HepG2 (cell line): ENCODE data around the gene AKAP1. TPM values are rescaled to one million over a fixed set of nuclear protein-coding genes. Genes with fewer than 3 reads are reported as not detected.

ENCODE experiments used
- CREB1 ChIP-seq, 2 experiments: fragments of 450-650 bp in 1 of 2; IDR thresholded peaks; 2 replicates each; pipeline ENCODE4 v1.6.1; 2016 to 2017; ENCODE audit warnings: control low read depth in 1 of 2, mild to moderate bottlenecking in 1 of 2, missing compliant biosample characterization in 1 of 2, missing genetic modification characterization in 1 of 2
- GLMP ChIP-seq: sonication (generic); formaldehyde crosslinking; IDR thresholded peaks from 2 replicates; pipeline ENCODE4 v1.9.0; 2021; ENCODE audit warnings: missing genetic modification reagents, mild to moderate bottlenecking, borderline replicate concordance
- MNT ChIP-seq: fragments of 450-650 bp; IDR thresholded peaks from 2 replicates; pipeline ENCODE4 v1.6.1; 2016
- NFKB2 ChIP-seq: sonication (generic); formaldehyde crosslinking; IDR thresholded peaks from 2 replicates; pipeline ENCODE4 v1.4.0; 2020; ENCODE audit warnings: missing genetic modification reagents, borderline replicate concordance
- PRPF4 ChIP-seq: fragments of 200-400 bp; formaldehyde crosslinking; IDR thresholded peaks from 2 replicates; pipeline ENCODE4 v1.6.1; 2016; ENCODE audit warnings: low read length, low read depth; ENCODE audit not compliant: poor library complexity, severe bottlenecking
- RBAK ChIP-seq: sonication (generic); formaldehyde crosslinking; IDR thresholded peaks from 2 replicates; pipeline ENCODE4 v1.5.1; 2020; ENCODE audit warnings: mild to moderate bottlenecking, missing genetic modification reagents
- THAP9 ChIP-seq: sonication (generic); formaldehyde crosslinking; IDR thresholded peaks from 2 replicates; pipeline ENCODE4; 2020; ENCODE audit warnings: missing genetic modification reagents, mild to moderate bottlenecking, borderline replicate concordance
- ZBTB14 ChIP-seq: sonication (generic); formaldehyde crosslinking; IDR thresholded peaks from 2 replicates; pipeline ENCODE4 v1.4.0; 2020; ENCODE audit warnings: missing genetic modification reagents
- ZBTB4 ChIP-seq: sonication (generic); formaldehyde crosslinking; IDR thresholded peaks from 2 replicates; pipeline ENCODE4 v1.4.0; 2020; ENCODE audit warnings: missing genetic modification reagents, mild to moderate bottlenecking, borderline replicate concordance
- ZFYVE20 ChIP-seq: sonication (generic); formaldehyde crosslinking; IDR thresholded peaks from 2 replicates; pipeline ENCODE4 v1.8.0; 2023; ENCODE audit warnings: low read depth, mild to moderate bottlenecking, moderate library complexity, missing genetic modification reagents, borderline replicate concordance
- ZIK1 ChIP-seq: sonication (generic); formaldehyde crosslinking; IDR thresholded peaks from 2 replicates; pipeline ENCODE4 v1.5.0; 2020; ENCODE audit warnings: mild to moderate bottlenecking, low read depth, missing genetic modification reagents, borderline replicate concordance
- ZMYM4 ChIP-seq: sonication (generic); formaldehyde crosslinking; IDR thresholded peaks from 2 replicates; pipeline ENCODE4 v1.8.1; 2023; ENCODE audit warnings: mild to moderate bottlenecking, missing genetic modification reagents
- ZNF556 ChIP-seq: sonication (generic); formaldehyde crosslinking; IDR thresholded peaks from 2 replicates; pipeline ENCODE4 v1.4.0; 2020; ENCODE audit warnings: mild to moderate bottlenecking, missing genetic modification reagents, borderline replicate concordance
- ZNF784 ChIP-seq: sonication (generic); formaldehyde crosslinking; IDR thresholded peaks from 2 replicates; pipeline ENCODE4 v1.5.1; 2020; ENCODE audit warnings: missing genetic modification reagents, mild to moderate bottlenecking, borderline replicate concordance
- polyA plus RNA-seq, 8 experiments: library from polyadenylated mRNA; depleted of rRNA in 3 of 8; stranded (reverse) in 7 of 8; unstranded in 1 of 8; fragments of >200 nt; fragmentation: Illumina TruSeq in 4 of 8; extraction: Trizol in 4 of 8; gene quantifications; 2 replicates each; pipeline versions ENCODE4 v1.2.1 to v1.2.3, GENCODE V29; 2011 to 2016; ENCODE audit warnings: low read depth in 4 of 8, missing spikeins in 1 of 8, mixed read lengths in 1 of 8; ENCODE audit not compliant: insufficient read depth in 1 of 8
- total RNA-seq, 5 experiments: library from RNA; depleted of rRNA; stranded (reverse); fragments of >200 nt; fragmentation: Illumina TruSeq; extraction: Trizol; gene quantifications; 2 replicates each; pipeline ENCODE4 v1.2.3, GENCODE V29; 2016; ENCODE audit warnings: low read depth in 1 of 5

AKAP1 gene
- total and polyA plus RNA-seq, 2 of the 13 experiments (the other 11 are each of a cell fraction or from before 2014, with no cell fraction given): 101 to 131 TPM

- 0 out of 2 replicates have a peak, but pooled peaks have one; percentile 15 for TF ChIP-seq ZFYVE20 (CRISPR knock-in tag)
- no peak for TF ChIP-seq ZIK1 (CRISPR knock-in tag)
- peak; percentile 92 for TF ChIP-seq ZMYM4
- TF ChIP-seq PRPF4: no peak
- no peak for TF ChIP-seq ZNF784 (CRISPR knock-in tag)
- TF ChIP-seq CREB1 (IDR thresholded peaks at IDR 0.05): no peak; the same call in 1 of the 2 replicates
- no peak for TF ChIP-seq CREB1 (CRISPR knock-in tag; IDR thresholded peaks at IDR 0.05)
- peak; percentile 50; the same call in 1 of the 2 replicates for TF ChIP-seq MNT
- TF ChIP-seq ZBTB4 (CRISPR knock-in tag): 0 out of 2 replicates have a peak, but pooled peaks have one; percentile 77
- TF ChIP-seq GLMP (CRISPR knock-in tag): 0 out of 2 replicates have a peak, but pooled peaks have one; percentile 23
- peak; percentile 80; the same call in 1 of the 2 replicates for TF ChIP-seq THAP9 (CRISPR knock-in tag)
- TF ChIP-seq NFKB2 (CRISPR knock-in tag): peak; percentile 89
- peak; percentile 86 for TF ChIP-seq ZBTB14
- TF ChIP-seq RBAK (CRISPR knock-in tag): no peak
- peak; percentile 49; the same call in 1 of the 2 replicates for TF ChIP-seq ZNF556 (CRISPR knock-in tag)
Measured at GRCh38 chr17:57085448-57086068, 512 bp downstream of the AKAP1 start (continued).
